NCI-H1105 treated with DMSO at 0.1 percent for 48 hours (cell line): Measurements from ENCODE around the gene RAMP2.
"Not testable (repeated sequence)": the region's sequence is repeated elsewhere in the genome, so short reads cannot be mapped to it uniquely, and the experiment has no call there.

Source experiments
- DNase-seq: peaks from one replicate; lab custom pipeline; 2025; lab: John Stamatoyannopoulos, UW

Gene RAMP2

DNA sequence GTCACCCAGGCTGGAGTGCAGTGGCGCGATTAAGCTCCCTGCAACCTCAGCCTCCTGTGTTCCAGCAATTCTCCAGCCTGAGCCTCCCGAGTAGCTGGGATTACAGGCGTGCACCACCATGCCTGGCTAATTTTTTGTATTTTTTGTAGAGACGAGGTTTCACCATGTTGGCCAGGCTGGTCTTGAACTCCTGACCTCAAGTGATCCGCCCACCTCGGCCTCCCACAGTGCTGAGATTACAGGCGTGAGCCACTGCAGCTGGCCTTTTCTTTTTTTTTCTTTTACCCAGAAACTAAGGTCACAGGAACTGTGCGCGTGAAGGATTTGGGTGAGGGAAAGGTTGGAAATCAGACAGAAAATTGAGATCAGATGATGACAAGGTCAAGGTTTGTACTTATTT, 8.9 kb downstream of the RAMP2 start:
- not testable (repeated sequence) for DNase-seq

DNA sequence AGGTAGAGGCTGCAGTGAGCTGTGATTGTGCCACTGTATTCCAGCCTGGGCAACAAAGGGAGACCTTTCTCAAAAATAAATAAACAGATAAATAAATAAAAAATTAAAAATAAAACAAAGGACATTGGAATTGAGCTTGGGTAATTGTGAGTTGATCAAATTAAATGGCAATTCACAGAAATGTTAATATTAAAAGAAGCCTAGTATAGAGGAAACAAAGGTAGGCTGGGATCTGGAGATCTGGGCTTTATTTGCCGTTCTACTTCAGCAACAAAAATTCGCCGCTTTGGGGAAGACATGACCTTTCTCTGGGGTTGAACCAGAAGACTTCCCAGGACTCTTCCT, 11.9 kb downstream of the RAMP2 start:
- DNase-seq, result no peak

DNA sequence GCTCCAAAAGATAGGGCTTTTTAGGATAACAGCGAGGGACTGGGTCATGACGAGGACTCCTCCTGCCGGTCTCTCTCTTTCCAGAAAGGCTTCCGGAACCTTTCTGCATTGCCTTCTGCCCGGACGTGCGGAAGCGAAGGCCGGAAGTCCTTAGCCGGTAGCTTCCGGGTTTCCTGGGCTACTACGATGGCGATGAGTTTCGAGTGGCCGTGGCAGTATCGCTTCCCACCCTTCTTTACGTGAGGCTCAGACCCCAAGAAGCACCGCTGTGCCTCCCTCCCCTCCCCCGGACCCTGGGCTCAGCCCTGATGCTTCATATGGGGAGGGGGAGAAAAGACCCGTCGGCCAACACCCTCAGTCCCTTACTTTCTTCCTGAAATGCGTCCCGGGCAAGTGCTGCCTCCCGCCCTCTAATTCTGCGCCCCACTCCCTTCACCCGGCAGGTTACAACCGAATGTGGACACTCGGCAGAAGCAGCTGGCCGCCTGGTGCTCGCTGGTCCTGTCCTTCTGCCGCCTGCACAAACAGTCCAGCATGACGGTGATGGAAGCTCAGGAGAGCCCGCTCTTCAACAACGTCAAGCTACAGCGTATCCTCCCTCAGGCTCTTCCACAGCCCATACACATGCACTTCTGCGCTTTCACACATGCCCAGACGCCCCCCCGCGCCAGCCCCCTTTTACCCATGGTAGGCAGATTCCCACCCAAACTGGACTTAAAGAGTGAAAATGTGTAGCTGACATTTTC, 12.4 kb downstream of the RAMP2 start, which contains the start of gene VPS25:
Gene VPS25 (plus strand): TSS at position 160 of the 746 bp plus-strand sequence. CDS start 27 bp downstream, at position 187.
- DNase-seq, result peak; percentile 70

DNA sequence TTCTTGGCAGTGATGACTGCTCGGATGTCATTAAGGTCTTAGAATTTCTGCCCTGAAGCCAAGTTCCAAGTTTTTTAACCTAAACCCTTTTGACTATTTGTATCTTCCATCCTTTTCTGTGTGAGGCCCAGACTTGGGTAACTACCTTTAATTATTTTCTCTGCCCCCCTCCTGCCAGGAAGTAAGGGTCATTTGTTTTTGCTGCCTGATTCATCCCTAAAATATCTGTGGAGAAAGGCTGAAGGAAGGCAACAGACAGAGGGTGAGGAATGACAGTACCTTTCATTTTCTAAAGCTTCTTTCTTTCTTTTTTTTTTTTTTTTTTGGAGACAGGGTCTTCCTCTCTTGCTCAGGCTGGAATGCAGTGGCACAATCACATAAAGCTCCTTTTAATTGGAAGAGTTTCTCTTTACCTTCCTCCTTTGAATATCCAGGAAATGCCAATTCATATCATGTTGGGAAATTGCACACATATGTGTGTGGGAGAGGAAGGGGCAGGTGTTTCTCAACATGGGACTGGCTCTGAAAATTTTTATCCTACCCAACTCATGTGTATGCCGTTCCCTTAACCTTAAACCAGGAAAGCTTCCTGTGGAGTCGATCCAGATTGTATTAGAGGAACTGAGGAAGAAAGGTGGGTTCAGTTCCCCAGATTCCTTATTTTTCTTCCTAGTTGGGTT, 13.2 kb downstream of the RAMP2 start:
- DNase-seq, result no peak

DNA sequence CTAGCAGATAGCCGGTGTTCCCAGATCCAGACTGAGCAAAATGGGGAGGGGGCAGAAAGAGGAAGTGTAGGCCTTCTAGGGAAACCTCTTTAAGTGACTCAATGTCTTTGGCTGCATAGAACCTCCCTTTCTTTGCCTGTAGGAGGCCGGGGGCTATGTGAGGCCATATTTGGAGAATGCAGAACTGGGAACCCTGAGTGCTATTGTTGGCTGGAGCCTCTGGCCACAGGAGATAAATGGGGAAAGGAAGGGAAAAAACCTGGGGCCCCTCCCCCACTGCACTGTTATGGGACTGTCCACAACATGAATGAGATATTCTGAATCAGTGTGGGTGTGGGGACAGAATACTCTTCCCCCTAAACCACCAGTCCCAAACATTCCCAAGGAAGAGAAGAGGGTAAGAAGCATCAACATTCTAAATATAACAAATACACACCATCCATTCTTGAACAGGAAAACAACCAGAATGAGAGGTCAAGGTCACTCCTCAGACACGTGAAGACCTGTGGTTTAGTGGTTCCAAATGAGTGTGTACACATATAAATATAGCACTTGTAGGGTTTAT, 14.6 kb downstream of the RAMP2 start:
- no peak for DNase-seq

DNA sequence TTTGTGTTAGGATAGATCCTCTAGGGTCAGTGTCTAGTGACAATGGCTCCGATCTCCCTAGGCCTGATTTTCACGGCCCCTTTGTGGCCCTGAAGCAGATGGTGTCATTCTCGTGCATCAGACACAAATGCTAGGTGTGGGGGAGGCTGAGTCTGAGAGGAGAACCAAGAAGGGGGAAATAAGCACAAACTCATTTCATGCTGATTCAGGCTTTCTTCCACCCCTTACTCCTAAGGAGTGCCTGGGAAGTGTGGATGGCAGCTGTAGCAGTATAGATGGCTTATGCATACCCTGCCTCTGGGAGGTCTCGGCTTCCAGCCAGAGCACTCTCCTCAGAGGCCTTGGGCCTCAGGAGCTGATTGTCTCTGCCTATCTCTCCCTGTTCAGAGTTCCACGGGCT, 17.5 kb downstream of the RAMP2 start:
- DNase-seq, result no peak

DNA sequence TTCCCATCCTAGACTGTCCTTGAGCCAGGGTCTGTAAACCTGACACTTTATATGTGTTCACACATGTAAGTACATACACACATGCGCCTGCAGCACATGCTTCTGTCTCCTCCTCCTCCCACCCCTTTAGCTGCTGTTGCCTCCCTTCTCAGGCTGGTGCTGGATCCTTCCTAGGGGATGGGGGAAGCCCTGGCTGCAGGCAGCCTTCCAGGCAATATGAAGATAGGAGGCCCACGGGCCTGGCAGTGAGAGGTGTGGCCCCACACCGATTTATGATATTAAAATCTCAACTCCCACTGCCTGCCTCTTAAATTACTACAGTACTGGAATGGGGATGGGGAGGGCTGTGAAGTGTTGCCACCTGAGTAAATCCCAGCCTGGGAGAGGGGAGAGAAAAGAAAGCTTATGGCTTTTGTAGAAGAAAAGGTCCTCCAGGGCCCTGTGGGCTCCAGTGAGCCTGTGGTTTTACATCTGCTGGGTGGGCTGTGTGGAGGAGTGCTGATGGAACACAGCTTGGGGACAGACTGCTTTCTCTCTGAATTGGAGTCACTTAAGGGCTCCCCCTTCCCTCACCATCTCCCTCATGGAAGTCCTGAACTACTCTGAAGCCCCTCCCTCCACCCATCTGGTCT, 18.4 kb downstream of the RAMP2 start:
- DNase-seq, result no peak

DNA sequence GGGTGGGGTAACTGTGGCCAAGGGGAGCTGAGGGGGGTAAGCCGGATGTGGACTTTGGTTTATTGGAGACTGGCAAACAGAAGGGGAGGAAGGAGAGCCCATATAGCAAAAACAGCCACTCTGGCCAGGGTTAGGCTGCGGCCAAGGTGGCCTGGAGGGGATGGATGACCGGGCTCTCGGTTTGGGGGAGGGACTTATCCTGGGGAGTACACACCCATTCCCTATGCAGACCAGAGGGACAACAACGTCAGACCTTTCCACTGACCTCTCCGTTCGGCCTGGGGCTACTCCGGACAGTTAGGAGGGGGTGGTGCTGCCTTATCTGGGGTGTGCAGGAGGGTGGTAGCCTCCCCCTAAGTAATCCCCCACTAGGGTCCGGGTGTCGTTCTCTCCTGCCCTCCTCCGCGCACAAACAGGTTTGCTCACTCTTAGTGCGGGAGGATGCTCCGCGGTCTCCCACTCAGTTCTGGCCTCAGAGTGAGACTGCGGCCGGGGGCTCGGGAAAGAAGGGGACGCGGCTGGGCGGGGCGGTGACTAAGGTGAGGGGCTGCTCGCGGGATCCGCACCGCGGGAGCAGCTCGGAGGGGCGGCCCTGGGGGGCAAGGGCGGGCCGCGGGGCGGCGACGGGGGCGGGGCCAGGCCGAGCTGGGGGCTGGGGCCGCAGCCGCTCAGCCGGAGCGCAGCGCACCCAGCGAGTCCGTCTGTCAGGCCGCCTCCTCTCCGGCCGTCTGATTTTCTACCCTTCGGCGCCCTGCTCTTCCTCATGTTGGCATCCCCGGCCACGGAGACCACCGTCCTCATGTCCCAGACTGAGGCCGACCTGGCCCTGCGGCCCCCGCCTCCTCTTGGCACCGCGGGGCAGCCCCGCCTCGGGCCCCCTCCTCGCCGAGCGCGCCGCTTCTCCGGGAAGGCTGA, 19.2 kb downstream of the RAMP2 start, which contains the start of gene WNK4:
Gene WNK4 (plus strand): TSS at position 675 of the 915 bp plus-strand sequence. CDS start 89 bp downstream, at position 764.
- DNase-seq, result peak; percentile 20

DNA sequence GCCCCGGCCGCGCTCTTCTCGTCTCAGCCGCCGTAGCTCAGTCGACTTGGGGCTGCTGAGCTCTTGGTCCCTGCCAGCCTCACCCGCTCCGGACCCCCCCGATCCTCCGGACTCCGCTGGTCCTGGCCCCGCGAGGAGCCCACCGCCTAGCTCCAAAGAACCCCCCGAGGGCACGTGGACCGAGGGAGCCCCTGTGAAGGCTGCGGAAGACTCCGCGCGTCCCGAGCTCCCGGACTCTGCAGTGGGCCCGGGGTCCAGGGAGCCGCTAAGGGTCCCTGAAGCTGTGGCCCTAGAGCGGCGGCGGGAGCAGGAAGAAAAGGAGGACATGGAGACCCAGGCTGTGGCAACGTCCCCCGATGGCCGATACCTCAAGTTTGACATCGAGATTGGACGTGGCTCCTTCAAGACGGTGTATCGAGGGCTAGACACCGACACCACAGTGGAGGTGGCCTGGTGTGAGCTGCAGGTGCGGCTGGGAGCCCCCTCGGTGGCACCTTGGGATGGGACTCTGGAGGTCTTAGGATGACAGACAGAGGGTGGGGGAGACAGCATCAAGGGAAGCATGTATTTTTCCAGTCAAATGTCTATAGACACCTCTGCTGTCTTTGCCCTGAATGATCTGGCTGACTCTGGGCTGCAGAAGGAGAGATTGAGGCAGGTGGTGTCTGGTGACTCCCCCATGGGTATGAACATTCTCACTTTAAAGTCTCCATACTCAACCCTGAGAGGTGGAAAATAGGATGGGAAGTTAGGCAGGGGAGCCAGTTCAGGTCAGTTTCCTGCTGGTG, 20.0 kb downstream of the RAMP2 start:
- no peak for DNase-seq

DNA sequence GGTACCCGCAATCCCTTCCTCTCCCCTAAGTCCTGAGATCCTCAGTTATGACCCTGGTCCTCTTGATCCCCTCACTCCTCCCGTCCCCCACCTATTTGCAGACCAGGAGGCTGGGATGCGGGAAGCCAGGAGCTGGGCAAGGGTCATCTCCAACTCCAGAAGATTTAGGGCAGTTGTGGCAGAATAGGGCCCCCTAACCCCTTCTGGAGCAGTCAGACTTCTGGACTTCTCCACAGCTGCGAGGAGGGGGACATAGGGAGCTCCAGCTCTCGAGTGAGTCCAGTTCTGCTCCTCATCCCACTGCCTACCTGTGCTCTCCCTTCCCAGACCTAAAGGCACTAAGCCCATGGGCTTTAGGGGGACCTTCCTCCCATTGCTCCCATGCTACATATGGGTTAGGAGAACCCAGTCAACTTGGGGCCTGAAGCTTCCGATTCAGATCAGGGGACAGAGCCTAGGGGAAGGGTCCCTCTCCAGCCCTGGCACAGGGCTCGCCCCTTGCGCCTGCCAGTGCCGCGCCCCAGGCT, 20.7 kb downstream of the RAMP2 start:
- DNase-seq, result no peak

DNA sequence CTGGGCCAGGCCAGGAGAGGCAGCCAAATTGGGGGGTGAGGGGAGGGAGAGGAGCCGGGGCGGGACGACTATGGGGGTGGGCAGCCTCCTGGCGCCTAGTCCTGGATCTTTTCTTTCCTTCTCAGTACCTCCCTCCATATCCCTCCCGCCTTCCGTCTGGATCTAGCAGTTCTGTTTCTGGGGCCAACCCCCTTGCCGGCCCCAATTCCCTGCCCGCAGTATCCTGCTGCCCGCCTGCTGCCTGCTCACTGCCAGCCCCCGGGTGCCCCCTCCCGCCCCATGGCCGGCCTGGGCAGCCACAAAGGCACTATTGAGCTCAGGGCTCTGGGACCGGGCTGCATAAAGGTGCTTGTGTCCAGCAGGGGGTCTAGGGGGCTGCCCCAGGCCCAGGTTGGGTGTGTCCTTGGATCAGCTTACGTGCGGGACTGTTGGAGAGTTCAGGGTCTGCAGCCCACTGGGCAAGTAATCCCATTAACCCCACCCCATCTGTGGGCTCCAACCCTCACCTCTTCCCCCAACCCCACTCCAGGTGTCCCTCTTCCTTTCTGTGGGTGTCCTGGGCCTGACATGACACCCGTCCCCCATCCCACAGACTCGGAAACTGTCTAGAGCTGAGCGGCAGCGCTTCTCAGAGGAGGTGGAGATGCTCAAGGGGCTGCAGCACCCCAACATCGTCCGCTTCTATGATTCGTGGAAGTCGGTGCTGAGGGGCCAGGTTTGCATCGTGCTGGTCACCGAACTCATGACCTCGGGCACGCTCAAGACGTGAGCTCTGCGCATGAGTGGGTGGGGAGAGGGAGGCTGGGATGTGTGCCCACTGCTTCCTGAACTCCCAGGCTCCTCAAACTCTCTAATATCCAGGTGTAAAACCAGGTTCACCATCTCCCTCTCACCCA, 21.4 kb downstream of the RAMP2 start:
- DNase-seq, result no peak

DNA sequence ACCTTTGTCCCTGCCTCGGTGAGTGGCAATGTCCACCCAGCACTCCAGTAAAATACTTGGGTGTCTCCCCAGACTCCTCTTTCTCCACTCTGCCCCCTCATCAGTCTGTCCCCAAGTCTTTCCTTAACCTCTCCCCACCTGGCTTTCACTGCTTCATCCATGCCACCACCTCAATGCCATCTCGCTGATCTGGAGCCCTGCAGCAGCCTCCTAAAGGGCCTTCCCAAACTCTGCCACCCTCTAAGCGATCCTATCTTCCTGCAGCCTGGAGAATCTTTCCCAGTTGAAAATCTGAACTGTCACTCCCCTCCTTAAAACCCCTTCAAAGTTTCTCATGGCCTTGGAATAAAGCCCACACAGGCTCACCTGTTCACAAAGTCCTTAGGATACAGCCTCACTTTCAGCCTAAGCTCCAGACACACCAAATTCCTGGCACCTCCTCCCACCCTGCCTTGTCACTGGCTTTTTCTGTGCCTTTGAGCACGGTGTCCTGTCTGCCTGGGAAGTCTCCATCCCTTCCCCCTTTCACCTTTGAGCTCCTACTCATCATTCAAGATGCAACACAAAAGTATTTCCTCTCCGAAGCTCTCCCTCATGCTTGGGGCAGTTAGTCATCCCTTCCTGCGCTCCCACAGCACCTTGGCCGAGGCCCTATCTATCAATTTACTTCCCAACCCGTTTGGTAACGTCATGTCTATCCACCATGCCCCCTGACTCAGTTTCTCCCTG, 22.2 kb downstream of the RAMP2 start:
- no peak for DNase-seq

DNA sequence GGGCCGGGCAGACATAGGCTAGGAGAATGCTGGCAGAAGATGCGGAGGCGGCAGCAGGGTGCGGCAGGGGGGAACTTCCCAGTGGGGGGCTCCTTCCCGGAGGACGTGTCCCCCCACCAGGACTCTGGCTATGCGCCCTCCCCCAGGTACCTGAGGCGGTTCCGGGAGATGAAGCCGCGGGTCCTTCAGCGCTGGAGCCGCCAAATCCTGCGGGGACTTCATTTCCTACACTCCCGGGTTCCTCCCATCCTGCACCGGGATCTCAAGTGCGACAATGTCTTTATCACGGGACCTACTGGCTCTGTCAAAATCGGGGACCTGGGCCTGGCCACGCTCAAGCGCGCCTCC, 22.7 kb downstream of the RAMP2 start:
- no peak for DNase-seq

DNA sequence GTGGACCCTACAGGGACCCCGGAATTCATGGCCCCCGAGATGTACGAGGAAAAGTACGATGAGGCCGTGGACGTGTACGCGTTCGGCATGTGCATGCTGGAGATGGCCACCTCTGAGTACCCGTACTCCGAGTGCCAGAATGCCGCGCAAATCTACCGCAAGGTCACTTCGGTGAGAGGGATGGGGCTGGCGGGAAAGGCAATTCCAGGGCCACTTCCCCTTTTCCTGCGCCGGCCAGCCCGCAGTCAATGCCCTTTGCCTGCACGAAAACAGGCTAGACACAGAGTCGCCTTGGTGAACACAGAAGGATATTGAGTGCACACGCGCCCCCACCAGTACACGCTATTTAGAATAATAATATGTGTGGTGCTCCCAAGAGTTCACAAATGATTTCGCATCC, 23.4 kb downstream of the RAMP2 start:
- DNase-seq, result no peak

DNA sequence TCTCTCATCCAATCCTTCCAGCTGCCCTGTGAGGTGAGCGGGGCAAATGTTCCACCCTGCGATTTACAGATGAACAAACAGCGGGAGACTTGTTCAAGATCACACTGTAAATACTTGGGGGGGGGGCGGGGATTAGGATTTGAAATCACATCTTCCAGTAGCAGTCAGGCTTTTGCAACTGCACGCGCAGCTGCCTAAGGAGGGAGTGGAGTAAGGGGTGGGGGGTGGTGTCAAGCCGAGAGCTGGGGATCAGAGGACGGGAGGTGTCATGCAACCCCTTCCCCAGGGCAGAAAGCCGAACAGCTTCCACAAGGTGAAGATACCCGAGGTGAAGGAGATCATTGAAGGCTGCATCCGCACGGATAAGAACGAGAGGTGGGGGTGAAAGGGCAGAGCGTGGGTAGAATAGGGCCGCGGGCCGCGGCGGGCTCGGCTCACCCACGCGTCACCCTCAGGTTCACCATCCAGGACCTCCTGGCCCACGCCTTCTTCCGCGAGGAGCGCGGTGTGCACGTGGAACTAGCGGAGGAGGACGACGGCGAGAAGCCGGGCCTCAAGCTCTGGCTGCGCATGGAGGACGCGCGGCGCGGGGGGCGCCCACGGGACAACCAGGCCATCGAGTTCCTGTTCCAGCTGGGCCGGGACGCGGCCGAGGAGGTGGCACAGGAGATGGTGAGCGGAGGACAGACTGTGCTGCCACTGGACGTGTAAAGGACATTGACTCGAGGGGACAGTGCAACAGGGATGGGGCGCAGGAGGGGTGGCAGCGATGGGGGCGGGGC, 24.0 kb downstream of the RAMP2 start:
- DNase-seq, result no peak

DNA sequence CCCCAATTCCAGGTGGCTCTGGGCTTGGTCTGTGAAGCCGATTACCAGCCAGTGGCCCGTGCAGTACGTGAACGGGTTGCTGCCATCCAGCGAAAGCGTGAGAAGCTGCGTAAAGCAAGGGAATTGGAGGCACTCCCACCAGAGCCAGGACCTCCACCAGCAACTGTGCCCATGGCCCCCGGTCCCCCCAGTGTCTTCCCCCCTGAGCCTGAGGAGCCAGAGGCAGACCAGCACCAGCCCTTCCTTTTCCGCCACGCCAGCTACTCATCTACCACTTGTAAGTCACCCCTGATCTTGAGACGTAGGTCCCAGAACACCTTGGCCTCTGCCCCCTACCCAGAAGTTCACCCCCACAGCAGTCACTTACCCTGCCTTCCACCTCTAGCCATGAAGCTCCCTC, 26.2 kb downstream of the RAMP2 start:
- DNase-seq, result no peak

DNA sequence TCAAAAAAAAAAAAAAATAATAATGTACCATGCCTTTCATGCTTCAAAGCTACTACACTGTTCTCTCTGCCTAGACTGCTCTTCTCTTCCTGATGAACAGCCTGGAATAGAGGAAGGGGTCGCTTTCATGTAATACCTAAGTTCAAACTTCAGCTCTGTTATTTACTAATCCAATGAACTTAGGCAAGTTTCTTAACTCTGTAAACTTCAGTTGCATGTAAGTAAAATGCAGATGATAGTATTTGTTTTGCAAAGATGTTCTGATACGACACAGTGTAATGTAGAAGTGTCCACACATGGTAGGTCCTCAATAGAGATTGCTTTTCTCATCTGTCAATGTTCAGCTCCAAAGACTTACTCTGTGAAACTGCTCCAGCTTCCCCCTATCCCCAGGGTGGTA, 30.9 kb downstream of the RAMP2 start:
- DNase-seq, result no peak

DNA sequence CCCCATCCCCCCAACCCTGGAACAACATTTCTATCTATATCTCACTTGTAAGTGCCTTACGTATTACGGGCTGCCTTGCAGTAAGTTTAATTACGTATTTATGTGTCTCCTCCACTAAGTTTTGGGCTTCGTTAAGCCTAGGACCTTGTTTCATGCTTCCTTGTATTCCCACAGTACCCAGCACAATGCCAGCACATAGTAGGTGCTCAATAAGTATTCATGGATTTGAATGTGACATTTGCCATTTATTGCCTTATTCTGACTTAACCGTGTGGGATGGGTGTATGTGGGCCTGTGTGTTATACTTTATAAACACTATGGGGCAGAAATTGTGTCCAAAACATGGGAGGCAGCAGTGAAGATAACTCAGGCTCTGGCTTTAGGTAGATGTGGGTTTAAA, 31.5 kb downstream of the RAMP2 start:
- no peak for DNase-seq
